GM18870 (cell line): ENCODE data around the gene PAAF1.
"Not testable (repeated sequence)": the region's sequence is repeated elsewhere in the genome, so short reads cannot be mapped to it uniquely, and the experiment has no call there.

ENCODE experiments used
- ATAC-seq: cut with Tn5 transposase; IDR thresholded peaks from one replicate; pipeline ENCODE4 v1.9.1; 2021; ENCODE audit warnings: moderate library complexity; ENCODE audit not compliant: unreplicated experiment

The PAAF1 gene

DNA sequence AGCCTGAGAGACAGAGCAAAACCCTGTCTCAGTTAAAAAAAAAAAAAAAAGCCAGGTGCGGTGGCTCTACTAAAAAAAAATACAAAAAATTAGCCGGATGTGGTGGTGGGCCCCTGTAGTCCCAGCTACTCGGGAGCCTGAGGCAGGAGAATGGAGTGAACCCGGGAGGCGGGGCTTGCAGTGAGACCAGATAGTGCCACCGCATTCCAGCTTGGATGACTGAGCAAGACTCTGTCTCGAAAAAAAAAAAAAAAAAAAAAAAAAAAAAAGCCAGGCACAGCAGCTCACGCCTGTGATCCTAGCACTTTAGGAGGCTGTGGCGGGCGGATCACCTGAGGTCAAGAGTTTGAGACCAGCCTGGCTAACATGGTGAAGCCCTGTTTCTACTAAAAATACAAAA is 3.6 kb downstream of the PAAF1 start:
- not testable (repeated sequence) for ATAC-seq

DNA sequence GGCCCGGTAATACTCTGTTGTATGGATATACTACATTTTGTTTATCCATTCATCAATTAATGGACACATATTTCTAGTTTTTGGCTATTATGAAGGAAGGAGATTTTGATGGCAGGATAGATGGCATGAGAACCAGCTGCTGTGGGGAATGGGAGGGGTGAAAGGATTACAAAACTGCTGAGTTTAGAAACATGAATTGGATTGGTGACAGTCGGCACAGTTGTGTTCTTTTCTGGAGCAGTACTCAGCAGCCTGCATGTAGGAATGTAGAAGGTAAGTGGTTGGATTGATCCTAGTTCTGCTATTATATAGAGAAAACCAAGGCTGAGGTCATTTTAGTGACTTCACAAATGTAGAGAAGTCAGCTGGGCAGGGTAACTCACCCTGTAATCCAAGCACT is 7.1 kb downstream of the PAAF1 start:
- no peak for ATAC-seq

DNA sequence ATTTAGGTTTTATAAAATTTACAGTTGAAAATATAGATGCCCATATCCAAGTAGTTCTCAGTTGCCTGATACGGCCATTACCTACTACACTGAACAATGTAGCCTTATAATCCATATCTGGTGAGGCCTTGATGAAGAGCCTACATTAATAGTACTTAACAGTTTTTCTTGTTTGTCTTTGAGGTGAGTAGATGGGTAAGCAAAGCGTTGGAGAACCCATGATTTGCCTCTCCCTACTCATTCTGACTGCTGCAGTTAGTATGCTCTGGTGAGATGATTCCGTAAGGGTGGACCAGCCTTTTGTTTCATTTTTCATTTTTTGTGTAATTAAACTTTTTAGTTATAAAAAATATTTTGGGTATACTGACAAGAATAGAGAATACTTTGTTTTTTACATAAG is 11.4 kb downstream of the PAAF1 start:
- ATAC-seq = no peak

DNA sequence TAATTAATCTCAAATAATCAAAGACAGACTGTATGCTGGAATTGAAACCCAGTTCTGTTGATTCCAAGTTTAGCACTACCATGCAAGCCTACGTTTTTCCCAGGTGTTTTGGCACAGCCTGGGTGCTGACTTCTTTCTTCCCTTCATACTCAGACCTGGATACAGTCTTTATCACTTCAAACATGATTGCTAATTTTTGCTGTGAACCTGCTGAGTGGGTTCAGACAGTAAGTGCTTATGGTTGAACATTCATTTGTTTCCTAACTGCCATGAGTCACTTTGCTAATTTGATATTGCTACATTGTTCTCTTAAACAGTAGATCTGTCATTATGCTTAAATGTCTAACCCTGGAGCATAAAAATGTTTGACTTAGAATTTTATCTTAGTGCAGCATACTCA is 12.2 kb downstream of the PAAF1 start:
- ATAC-seq = no peak

DNA sequence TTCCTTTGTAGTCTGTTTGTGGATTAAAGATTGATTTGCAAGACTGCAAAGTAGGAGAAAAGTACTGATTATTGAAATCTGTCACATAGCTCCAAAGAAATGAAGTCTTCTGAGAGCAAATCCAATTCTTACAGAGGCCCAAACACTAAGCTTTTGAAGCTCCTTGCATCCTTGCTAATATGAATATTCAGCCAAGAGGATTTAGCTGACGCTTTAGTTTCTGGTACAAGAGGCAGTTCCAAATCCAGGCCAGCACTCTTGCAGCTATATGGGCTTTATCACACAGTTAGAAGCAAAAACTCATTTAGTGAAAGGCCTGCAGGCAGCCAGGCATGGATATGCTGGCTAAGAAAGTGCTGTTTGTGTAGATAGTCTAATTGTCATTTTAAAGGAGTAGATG is 12.7 kb downstream of the PAAF1 start:
- no peak for ATAC-seq

DNA sequence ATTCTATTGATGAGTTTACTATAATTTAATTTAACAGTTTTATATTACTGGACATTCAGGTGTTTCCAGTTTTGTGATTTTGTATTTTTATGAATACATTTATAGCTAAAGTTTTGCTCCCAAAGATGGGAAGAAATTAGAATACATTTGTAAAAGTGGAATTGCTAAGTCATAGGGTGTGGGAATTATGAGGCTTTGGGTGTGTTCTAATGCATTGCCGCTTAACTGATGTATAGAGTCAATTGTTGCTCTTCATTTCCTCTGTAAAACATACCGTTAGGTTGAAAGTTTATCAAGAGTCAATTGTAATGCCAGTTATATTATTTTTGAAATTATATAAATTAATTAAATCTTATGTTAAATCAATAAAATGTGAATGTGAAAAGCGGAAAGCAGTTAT is 16.2 kb downstream of the PAAF1 start:
- no peak for ATAC-seq

DNA sequence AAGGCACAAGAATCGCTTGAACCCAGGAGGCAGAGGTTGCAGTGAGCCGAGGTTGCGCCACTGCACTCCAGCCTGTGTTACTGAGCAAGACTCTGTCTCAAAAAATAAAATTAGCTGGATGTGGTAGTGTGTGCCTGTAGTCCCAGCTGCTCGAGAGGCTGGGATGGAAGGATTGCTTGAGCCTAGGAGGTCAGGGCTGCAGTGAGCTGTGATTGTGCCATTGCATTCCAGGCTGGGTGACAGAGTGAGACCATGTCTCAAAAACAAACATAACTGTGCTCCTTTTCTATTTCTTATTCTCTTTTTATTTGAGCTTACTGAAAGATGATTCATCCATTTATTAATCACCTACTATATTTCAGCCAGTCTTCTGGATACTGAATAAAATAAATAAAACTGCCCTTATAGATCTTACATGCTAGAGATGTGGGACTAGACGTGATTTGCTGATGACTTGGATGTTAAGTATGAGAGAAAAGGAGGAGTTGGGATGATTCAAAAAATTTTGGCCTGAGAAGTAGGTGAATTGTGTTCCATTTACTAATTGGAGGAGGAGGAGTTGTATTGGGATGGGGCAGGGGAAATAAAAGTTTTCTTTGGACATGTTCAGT is 18.0 kb downstream of the PAAF1 start:
- no peak for ATAC-seq

DNA sequence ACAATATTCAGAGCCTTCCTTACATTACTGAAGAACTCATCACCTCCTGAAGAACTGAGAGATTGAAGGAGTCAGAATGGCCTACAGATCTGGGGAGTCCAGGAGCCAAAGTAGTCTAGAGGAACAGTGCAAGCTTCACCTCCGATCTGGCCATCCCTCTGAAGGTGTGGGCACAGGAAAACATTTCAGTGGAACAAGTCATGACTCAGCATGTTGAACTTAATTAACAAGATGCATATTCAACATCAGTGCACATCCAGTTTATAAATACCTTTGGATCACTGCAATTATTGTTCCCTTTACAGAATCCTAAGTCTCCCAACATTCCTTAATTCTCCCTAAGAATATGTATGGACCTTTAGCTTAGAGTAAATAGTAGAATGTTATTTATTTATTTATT is 25.5 kb downstream of the PAAF1 start:
- no peak for ATAC-seq

DNA sequence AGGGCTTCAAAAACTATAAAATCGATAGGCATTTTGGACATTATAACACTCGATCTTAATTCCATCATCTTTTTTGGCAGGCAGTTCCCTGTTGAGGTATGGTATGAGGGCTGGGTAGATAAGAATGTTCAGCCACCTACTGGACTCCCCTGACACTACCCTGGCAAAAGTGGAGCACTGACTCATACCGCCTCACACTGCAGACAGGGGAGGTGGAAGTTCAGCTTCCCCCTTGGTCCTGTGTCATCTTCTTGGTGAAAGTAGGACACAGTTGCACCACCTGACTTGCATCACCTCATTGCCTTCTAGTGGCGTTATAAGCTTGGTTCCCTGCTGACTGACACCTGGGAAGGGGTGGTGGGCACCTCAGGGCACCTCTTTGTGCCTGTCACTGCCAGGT is 30.4 kb downstream of the PAAF1 start:
- ATAC-seq = no peak

DNA sequence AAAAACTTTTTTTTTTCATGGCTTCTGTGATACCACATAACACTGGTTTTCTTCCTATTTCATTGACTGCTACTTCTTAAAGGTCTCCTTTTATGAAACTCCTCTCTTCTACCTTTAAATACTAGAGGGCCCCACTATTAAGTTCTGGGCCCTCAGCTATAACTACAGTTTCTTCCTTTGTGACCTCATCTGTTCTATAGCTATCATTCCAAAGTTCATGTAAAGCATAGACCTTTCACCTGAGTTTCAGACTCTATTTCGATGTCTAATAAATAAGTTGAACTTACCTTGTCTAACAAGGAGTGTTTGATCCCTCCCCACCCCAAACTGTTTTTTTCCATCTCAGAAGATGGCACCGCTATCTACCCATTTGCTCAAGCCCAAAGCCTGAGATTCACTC is 35.2 kb downstream of the PAAF1 start:
- ATAC-seq = no peak

DNA sequence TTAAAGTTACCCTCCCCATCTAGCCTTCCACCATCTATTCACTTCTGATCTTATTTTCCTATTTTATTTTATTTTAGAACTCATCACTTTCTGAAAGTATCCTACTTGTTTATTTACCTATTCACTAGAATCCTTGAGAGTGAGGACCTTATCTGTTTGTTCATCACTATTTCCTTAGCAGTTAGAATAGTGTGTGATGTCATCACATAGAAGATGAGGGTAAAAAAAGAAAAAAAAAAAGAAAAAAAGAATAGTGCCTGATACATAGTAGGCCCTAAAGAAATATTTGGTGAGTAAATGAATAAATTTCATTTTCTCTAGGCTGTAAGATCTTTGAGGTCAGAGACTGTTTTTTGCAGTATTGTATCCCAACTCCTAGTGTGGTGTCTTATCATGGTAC is 36.7 kb downstream of the PAAF1 start:
- no peak for ATAC-seq

DNA sequence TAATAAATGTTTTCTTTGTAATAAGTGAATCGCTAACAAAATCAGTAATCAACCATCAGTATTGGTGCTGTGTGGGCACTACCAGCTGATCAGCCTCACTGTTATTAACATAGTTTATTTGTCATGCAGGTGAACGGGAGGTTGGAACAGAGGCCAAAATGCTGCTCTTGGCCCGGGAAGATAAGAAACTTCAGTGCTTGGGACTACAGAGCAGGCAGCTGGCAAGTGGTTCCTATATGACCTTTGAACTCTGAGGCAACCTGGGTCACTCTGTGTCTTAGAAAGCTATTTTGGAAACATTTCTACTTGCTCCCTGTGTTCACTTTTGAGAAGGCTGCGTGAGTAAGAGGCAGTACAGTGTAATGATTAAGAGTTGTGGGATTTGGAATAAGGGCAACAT is 37.5 kb downstream of the PAAF1 start:
- ATAC-seq = no peak

DNA sequence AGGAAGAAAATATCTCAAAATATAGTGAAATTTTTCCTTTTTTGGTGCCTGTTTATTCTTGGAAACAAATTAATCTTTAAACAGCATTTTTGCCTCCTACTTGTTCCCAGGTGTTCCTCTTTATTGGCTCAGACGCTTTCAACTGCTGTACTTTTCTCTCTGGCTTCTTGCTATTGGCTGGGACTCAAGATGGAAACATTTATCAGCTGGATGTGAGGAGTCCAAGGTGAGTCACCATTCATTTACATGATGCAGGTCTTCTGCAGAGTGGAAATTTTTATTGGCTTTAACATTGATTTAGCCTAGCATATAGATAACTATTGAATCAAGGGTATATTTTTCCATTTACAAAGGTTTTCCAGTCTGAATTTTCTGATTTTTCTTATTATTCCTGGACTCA is 39.6 kb downstream of the PAAF1 start:
- no peak for ATAC-seq

DNA sequence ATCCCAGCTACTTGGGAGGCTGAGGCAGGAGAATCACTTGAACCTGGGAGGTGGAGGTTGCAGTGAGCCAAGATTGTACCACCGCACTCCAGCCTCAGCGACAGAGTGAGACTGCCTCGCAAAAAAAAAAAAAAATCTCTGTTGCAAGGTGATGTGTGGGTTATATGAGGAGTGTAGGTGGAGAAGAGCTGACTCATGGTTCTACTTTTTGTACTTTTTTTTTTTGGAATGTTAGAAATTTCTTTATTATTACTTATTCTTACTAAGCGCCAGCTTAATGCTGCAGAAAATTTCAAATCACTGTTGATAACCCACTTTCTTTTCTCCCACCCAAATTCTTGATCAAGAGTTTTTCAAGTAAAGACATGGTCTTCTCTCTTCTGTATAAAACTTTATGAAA is 44.4 kb downstream of the PAAF1 start:
- ATAC-seq = no peak

DNA sequence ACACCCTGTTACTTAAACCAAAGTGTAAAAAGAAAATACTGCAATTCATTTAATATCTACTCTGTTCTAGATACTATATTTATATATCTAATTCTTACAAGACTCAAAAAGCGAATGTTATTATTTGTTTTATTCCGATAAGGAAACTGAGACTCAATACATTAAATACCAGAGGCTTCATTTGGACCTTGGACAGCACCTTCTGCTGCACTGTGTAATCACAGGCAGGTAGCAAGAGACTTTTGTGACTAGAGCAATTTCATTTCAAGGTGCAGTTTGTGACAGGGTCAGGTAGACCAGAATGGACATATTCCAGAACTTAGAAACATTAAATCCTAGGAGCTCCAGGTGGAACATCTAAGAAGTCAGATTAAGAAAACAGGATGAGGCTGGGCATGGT is 52.6 kb downstream of the PAAF1 start:
- no peak for ATAC-seq

DNA sequence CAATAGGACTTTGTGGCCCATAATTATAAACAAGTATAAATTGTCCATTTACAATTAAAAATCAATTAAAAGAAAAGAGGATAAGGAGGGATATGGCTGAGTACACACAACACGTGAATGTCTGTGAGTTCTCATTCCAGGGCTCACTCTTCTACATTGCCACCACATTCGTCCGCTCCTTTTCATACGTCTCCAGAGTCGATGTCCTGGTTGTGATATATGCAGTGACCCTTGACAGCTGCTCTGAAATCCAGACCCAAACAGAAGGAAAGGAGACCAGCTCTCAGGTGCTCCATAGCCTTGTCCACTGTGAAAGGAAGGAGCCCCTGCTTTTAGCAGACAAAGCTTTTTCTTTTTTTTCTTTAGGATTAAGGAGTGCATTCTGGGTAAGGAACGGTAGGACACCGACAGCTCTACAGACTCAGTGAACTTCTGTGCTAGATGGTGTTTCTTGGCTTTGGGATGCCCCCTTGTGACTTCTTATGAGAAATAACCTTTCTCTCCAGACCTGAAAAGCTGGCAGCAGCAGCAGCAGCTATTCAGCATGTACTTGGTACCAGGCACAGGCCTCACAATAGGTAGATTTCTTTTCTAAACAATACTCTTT is 54.3 kb downstream of the PAAF1 start:
- no peak for ATAC-seq

DNA sequence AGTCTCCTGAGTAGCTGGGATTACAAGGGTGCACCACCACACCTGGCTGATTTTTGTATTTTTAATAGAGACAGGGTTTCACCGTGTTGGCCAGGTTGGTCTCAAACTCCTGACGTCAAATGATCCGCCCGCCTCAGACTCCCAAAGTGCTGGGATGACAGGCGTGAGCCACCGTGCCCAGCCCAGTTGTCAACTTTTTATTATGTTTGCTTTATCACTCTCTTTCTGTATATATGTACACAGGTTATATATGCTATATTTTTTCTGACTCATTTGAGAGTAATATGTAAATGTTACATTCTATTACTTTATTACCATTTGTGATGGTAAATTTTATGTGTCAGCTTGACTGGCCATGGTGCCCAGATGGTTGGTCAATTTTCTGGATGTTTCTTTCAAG is 55.2 kb downstream of the PAAF1 start:
- no peak for ATAC-seq

DNA sequence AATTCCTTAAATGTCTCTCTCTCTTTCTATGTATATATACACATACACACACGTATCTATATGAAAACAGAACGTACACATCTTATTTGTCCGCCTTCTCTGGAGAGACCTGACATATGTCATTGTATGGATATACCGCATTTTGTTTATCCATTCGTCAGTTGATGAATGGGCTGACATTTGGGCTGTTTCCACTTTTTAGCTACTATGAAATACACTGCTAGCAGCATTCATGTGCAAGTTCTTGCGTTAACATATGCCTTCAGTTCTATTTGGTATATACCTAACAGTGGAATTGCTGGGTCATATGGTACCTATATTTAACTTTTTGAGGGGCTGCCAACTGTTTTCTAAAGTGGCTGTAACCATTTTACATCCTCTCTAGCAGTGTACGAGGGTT is 56.0 kb downstream of the PAAF1 start:
- no peak for ATAC-seq

DNA sequence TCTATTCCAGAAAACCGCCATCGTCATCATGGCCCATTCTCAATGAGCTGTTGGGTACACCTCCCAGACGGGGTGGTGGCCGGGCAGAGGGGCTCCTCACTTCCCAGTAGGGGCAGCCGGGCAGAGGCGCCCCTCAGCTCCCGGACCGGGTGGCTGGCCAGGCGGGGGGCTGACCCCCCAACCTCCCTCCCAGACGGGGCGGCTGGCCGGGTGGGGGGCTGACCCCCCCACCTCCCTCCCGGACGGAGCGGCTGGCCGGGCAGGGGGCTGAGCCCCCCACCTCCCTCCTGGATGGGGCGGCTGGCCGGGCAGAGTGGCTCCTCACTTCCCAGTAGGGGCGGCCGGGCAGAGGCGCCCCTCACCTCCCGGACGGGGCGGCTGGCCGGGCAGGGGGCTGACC is 59.2 kb downstream of the PAAF1 start:
- ATAC-seq = not testable (repeated sequence)

DNA sequence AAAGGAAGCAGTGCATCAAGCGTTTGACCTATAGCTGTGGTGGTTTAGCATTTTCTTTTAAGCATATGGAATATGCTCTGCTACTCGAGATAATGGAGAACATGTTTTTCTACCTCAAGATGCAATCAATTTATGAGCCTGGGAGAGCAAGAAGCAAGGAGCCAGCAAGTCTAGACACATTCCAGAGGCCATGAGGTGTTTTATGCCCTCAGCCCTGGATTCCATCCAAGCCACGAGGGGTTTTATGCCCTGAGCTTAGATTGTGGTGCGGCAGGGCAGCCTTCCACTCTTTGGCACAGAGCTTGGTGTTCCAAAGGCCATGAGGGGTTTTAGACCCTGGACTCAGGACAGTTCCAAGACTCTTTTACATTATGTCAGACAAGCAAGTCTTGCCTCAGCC is 62.3 kb downstream of the PAAF1 start:
- ATAC-seq = no peak

DNA sequence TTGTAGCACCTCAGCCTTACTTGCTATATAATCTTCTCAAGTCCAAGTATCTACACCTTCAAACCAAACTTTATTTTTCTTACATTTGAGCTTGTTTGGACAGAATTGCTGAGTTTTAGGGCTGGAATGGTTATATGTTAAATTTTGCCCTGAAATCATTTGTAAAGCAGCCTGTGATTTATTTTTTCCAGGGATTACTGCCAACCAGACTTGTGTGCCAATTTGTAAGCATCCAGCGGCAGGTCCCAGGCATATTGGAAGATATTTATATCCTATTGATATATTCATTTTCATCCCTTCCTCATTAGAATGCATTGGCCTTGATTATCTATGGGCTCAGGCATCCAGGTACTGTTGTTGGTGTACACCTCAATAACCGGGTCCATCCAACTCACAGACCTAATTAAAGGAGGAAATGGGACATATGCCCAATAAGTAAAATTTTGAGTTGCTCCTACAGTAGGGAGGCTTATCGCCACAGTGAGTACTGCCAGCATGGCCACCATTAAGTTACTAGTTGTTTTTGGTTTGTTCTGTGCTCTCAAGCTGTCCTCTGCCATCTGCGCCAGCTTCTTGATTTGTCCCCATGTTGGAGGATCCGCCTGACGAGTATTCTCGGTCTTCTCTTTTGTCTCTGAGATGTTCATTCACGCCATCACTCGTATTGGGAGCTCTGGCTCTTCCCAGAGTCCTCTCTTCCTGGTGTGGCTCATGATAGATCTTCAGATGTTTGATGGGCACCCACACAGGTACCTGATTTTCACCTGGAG is 64.2 kb downstream of the PAAF1 start:
- no peak for ATAC-seq

DNA sequence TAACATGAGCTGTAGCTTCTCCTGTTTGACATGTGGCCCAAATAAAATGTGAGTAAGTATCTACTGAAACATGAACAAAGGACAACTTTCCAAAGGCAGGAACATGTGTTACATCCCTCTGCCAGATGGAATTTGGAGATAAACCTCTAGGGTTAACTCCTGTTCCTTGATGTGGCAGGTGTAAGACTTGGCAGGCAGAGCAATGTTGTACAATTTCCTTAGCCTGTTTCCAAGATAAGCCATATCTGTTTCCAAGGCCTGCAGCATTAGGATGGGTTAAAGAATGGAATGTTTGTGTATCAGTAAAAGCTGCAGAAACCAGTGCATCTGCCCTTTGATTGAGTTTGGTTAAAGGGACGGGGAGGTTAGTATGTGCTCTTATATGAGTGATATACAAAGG is 65.2 kb downstream of the PAAF1 start:
- no peak for ATAC-seq

DNA sequence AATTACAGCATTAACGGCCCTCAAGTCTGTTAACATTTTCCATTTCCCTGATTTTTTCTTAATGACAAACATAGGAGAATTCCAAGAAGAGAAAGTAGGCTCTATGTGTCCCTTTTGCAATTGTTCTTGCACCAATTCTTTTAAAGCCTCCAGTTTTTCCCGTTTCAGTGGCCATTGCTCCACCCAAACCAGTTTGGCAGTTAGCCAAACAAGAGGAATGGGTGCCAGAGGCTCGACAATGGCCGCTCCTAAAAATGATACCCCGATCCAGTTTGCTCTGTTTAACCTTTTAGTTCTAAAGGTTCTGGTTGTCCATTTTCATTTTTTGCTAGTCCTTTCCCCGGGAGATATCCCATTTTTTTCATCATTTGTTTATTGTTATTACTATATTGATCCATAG is 67.3 kb downstream of the PAAF1 start:
- ATAC-seq = no peak
